Fibroblast of lung (primary cell): ENCODE data around the gene LZTS2. TPM values are rescaled to one million over a fixed set of nuclear protein-coding genes. Genes with fewer than 3 reads are reported as not detected.

ENCODE experiments used
- DNase-seq, 2 donors: peaks; one replicate each; pipeline versions ENCODE4 v3.0.0 to v3.0.0-alpha.2; 2010; ENCODE audit warnings: low read depth in 2 of 2
- H2AFZ ChIP-seq: 2 replicates; pipeline ENCODE4 v1.5.1; 2012; ENCODE audit warnings: low read length, control low read depth, inconsistent platforms
- H3K27ac ChIP-seq: 2 replicates; pipeline ENCODE4 v1.5.1; 2011; ENCODE audit warnings: low read length, control low read depth; ENCODE audit not compliant: insufficient read depth
- H3K27me3 ChIP-seq: 2 replicates; pipeline ENCODE4 v1.5.1; 2011; ENCODE audit warnings: mild to moderate bottlenecking, low read length; ENCODE audit not compliant: control insufficient read depth, insufficient read depth
- H3K36me3 ChIP-seq: 2 replicates; pipeline ENCODE4 v1.5.1; 2011; ENCODE audit warnings: low read length; ENCODE audit not compliant: control insufficient read depth, insufficient read depth
- H3K4me1 ChIP-seq: 2 replicates; pipeline ENCODE4 v1.5.1; 2011; ENCODE audit warnings: low read length; ENCODE audit not compliant: control insufficient read depth, insufficient read depth; ENCODE audit errors: extremely low read depth
- H3K4me2 ChIP-seq: 2 replicates; pipeline ENCODE4 v1.5.1; 2011; ENCODE audit warnings: low read length, control low read depth; ENCODE audit not compliant: insufficient read depth; ENCODE audit errors: extremely low read depth
- H3K4me3 ChIP-seq, 4 experiments: fragments of 200-600 bp in 1 of 4; sonication (generic) in 1 of 4; replicated peaks in 1 of 4; 2 replicates each; pipeline ENCODE4 v1.5.1; 2011 to 2016; ENCODE audit warnings: low read length in 4 of 4, low read depth in 3 of 4, mild to moderate bottlenecking in 3 of 4, control low read depth in 2 of 4, inconsistent platforms in 1 of 4, mixed read lengths in 1 of 4; ENCODE audit not compliant: insufficient read depth in 1 of 4; ENCODE audit errors: control extremely low read depth in 1 of 4
- H3K79me2 ChIP-seq: 2 replicates; pipeline ENCODE4 v1.5.1; 2012; ENCODE audit warnings: mild to moderate bottlenecking, low read length, inconsistent platforms; ENCODE audit not compliant: control insufficient read depth, insufficient read depth
- H3K9ac ChIP-seq: 2 replicates; pipeline ENCODE4 v1.5.1; 2011; ENCODE audit warnings: mild to moderate bottlenecking, low read length, control low read depth; ENCODE audit not compliant: insufficient read depth
- H3K9me3 ChIP-seq: 2 replicates; pipeline ENCODE4 v1.5.1; 2012; ENCODE audit warnings: low read depth, low read length; ENCODE audit not compliant: control insufficient read depth, insufficient read depth
- H4K20me1 ChIP-seq: 2 replicates; pipeline ENCODE4 v1.5.1; 2011; ENCODE audit warnings: low read length; ENCODE audit not compliant: control insufficient read depth, insufficient read depth; ENCODE audit errors: extremely low read depth
- EZH2 ChIP-seq: IDR thresholded peaks from 2 replicates; pipeline ENCODE4 v1.5.1; 2012; ENCODE audit warnings: low read length, control low read depth, mild to moderate bottlenecking; ENCODE audit errors: missing control alignments
- polyA plus RNA-seq, 2 donors: library from polyadenylated mRNA; depleted of rRNA in 1 of 2; stranded (reverse) in 1 of 2; unstranded in 1 of 2; fragments of >200 nt; gene quantifications; 2 replicates each; pipeline ENCODE4 v1.2.1, GENCODE V29; 2011 to 2012; ENCODE audit warnings: missing spikeins in 1 of 2
- total RNA-seq: library from RNA; depleted of rRNA; stranded (reverse); fragments of >200 nt; gene quantifications from 2 replicates; pipeline ENCODE4 v1.2.1, GENCODE V29; 2014
- TF ChIP-seq, protein P1 (sequence below), 2 donors: IDR thresholded peaks in 1 of 2; conservative IDR thresholded peaks in 1 of 2; 1 replicate in 1 of 2; 2 replicates in 1 of 2; pipeline ENCODE4 v1.5.1; 2011 to 2012; ENCODE audit warnings: low read length in 2 of 2, control low read depth in 1 of 2, inconsistent platforms in 1 of 2, low read depth in 1 of 2, mild to moderate bottlenecking in 1 of 2

The LZTS2 gene
- total and polyA plus RNA-seq, 2 donors (not counting 1 experiment from before 2014, with no cell fraction given): 34.7 to 120 TPM

DNA sequence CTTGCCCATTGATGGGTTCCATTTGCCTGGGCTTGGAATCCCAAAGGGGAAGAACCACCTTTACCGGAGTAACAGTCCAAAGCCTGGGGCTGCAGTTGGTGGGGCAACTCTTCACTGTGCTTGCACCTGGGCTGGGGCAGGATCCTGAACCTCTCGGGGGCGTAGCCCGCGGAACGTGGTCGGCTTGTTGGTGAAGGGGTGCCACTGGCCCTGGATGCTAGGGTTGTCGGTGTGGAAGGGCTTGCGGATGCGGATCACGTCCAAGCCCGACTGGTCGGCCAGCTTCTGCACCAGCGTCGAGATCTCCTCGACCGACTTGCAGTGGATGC is 13.0 kb upstream of the LZTS2 start:
- H4K20me1 ChIP-seq: no peaks in the 10 kb centered on the region
- H3K79me2 ChIP-seq: peaks cover 33% of the 10 kb centered on the region
- DNase-seq: no peak
- H3K27ac ChIP-seq: peak overlapping the region; percentile 79
- no peaks in the 10 kb centered on the region for H3K27me3 ChIP-seq
- peak overlapping the region; percentile 57 for H3K4me2 ChIP-seq
- peak overlapping the region; percentile 81 for H3K9ac ChIP-seq
- no peak for TF ChIP-seq EZH2
- TF ChIP-seq, protein P1, sequence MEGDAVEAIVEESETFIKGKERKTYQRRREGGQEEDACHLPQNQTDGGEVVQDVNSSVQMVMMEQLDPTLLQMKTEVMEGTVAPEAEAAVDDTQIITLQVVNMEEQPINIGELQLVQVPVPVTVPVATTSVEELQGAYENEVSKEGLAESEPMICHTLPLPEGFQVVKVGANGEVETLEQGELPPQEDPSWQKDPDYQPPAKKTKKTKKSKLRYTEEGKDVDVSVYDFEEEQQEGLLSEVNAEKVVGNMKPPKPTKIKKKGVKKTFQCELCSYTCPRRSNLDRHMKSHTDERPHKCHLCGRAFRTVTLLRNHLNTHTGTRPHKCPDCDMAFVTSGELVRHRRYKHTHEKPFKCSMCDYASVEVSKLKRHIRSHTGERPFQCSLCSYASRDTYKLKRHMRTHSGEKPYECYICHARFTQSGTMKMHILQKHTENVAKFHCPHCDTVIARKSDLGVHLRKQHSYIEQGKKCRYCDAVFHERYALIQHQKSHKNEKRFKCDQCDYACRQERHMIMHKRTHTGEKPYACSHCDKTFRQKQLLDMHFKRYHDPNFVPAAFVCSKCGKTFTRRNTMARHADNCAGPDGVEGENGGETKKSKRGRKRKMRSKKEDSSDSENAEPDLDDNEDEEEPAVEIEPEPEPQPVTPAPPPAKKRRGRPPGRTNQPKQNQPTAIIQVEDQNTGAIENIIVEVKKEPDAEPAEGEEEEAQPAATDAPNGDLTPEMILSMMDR (conservative IDR thresholded peaks at IDR 0.05 in 1 of 2, IDR thresholded peaks at IDR 0.05 in 1 of 2; ENCODE audit: low read depth in 1 of 2, low read length in 2 of 2): no peak
- H3K4me1 ChIP-seq: peaks cover 8% of the 10 kb centered on the region
- H2AFZ ChIP-seq: peak overlapping the region; percentile 100
- H3K4me3 ChIP-seq: peak overlapping the region; percentile 79 to 99 (median 98)
- H3K36me3 ChIP-seq: peaks cover 14% of the 10 kb centered on the region
- no peaks in the 10 kb centered on the region for H3K9me3 ChIP-seq

- peaks cover 33% of the 10 kb centered on the region for H3K79me2 ChIP-seq
- DNase-seq: peak; percentile 67 to 68
These were observed 12.5 kb upstream of the LZTS2 start, which contains the start of the genes MRPL43 and TWNK for GRCh38 chr10:100986952-100987684. MRPL43 (minus strand) TSS chr10:100987497; CDS start chr10:100987443, 54 bp downstream. TWNK (plus strand) TSS chr10:100987543; CDS start chr10:100988211, 668 bp downstream.

GRCh38 chr10:100987685-100988049 is 11.9 kb upstream of the LZTS2 start:
- Histone ChIP-seq H3K4me1 (peaks cover 8% of the 10 kb centered on the region), H3K36me3 (peaks cover 16% of the 10 kb centered on the region), H3K9ac (peak overlapping the region; percentile 44), H4K20me1 (no peaks in the 10 kb centered on the region), H3K27ac (peak overlapping the region; percentile 79), H3K9me3 (no peaks in the 10 kb centered on the region), H3K4me2 (peak overlapping the region; percentile 98), H3K27me3 (no peaks in the 10 kb centered on the region), H3K79me2 (peaks cover 33% of the 10 kb centered on the region), H2AFZ (peak overlapping the region; percentile 100), H3K4me3 (peak overlapping the region; percentile 79 to 99 (median 98))
- no peak for DNase-seq
- TF ChIP-seq, protein P1 (conservative IDR thresholded peaks at IDR 0.05 in 1 of 2, IDR thresholded peaks at IDR 0.05 in 1 of 2; ENCODE audit: low read depth in 1 of 2, low read length in 2 of 2): no peak
- no peak for TF ChIP-seq EZH2

More at GRCh38 chr10:100986952-100987684, 12.5 kb upstream of the LZTS2 start, which contains the start of the genes MRPL43 and TWNK:
- TF ChIP-seq, protein P1 (conservative IDR thresholded peaks at IDR 0.05 in 1 of 2, IDR thresholded peaks at IDR 0.05 in 1 of 2; ENCODE audit: low read depth in 1 of 2, low read length in 2 of 2): no peak
- no peak for TF ChIP-seq EZH2
- H3K36me3 ChIP-seq: peaks cover 14% of the 10 kb centered on the region
- peak within 1 kb of the TSS; percentile 81 for H3K9ac ChIP-seq
- no peaks in the 10 kb centered on the region for H4K20me1 ChIP-seq
- no peaks in the 10 kb centered on the region for H3K9me3 ChIP-seq
- peak within 1 kb of the TSS; percentile 98 for H3K4me2 ChIP-seq
- peak within 1 kb of the TSS; percentile 79 for H3K27ac ChIP-seq
- peak within 1 kb of the TSS; percentile 79 to 99 (median 98) for H3K4me3 ChIP-seq
- H3K27me3 ChIP-seq: no peaks in the 10 kb centered on the region
- peaks cover 8% of the 10 kb centered on the region for H3K4me1 ChIP-seq
- peak within 1 kb of the TSS; percentile 100 for H2AFZ ChIP-seq
